ENCODE data around the gene PDE4D.

DNA sequence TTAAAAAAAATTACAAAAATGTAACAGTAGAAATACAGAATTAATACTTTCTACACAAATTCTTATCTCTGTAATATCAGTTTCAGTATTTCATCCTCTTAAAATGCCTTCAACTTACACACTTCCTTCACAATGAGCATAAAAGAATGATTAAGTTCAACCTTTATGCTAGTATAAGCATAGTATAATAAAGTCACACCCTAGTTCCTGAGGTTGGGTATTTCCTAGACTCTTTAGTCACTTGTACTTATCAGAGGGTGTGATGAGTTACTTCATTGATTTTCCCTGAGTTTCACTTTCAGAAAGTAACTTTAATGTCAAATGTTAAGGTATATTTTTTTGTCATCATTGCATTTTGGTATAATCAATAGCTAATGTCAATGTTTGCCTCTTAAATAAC is 302.4 kb downstream of the PDE4D start:
- TF ChIP-seq, protein P1, sequence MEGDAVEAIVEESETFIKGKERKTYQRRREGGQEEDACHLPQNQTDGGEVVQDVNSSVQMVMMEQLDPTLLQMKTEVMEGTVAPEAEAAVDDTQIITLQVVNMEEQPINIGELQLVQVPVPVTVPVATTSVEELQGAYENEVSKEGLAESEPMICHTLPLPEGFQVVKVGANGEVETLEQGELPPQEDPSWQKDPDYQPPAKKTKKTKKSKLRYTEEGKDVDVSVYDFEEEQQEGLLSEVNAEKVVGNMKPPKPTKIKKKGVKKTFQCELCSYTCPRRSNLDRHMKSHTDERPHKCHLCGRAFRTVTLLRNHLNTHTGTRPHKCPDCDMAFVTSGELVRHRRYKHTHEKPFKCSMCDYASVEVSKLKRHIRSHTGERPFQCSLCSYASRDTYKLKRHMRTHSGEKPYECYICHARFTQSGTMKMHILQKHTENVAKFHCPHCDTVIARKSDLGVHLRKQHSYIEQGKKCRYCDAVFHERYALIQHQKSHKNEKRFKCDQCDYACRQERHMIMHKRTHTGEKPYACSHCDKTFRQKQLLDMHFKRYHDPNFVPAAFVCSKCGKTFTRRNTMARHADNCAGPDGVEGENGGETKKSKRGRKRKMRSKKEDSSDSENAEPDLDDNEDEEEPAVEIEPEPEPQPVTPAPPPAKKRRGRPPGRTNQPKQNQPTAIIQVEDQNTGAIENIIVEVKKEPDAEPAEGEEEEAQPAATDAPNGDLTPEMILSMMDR (IDR thresholded peaks at IDR 0.05): no peak
- TF ChIP-seq POLR2A (IDR thresholded peaks at IDR 0.05): no peak

Data from esophagus squamous epithelium (tissue), 4 donors.